Neural crest cell (in vitro differentiated cells): Measurements from ENCODE around the gene TAOK3. TPM values are rescaled to one million over a fixed set of nuclear protein-coding genes. Genes with fewer than 3 reads are reported as not detected.

Experiments used
- DNase-seq: peaks from one replicate; pipeline ENCODE4 v3.0.0; 2021; ENCODE audit warnings: low read depth, mixed read lengths, low spot score
- H3K27ac Mint-ChIP-seq: one replicate; pipeline ENCODE4 v1.8.0; 2021; ENCODE audit warnings: mild to moderate bottlenecking, mixed read lengths; ENCODE audit not compliant: unreplicated experiment
- H3K27me3 Mint-ChIP-seq: 2 replicates; pipeline ENCODE4 v1.8.0; 2021; ENCODE audit warnings: low read depth, mild to moderate bottlenecking, mixed read lengths
- H3K36me3 Mint-ChIP-seq: 2 replicates; pipeline ENCODE4 v1.8.0; 2021; ENCODE audit warnings: low read depth, mild to moderate bottlenecking, mixed read lengths
- H3K4me1 Mint-ChIP-seq: 2 replicates; pipeline ENCODE4 v1.8.0; 2021; ENCODE audit warnings: mixed read lengths
- H3K4me3 Mint-ChIP-seq: one replicate; pipeline ENCODE4 v1.8.0; 2021; ENCODE audit warnings: mild to moderate bottlenecking, mixed read lengths
- H3K9me3 Mint-ChIP-seq: 2 replicates; pipeline ENCODE4 v1.8.0; 2021; ENCODE audit warnings: mixed read lengths
- total RNA-seq: library from RNA; stranded (reverse); gene quantifications from 2 replicates; pipeline ENCODE4 v1.2.1, GENCODE V29; 2021
- TF ChIP-seq, protein P1 (sequence below): fragments of 200-600 bp; sonication (generic); conservative IDR thresholded peaks from 2 replicates; pipeline ENCODE4 v1.5.0; 2021; ENCODE audit warnings: antibody characterized with exemption, mild to moderate bottlenecking

TAOK3 gene
- total RNA-seq, 1 donor from 2014 or later = 15.2 TPM

DNA sequence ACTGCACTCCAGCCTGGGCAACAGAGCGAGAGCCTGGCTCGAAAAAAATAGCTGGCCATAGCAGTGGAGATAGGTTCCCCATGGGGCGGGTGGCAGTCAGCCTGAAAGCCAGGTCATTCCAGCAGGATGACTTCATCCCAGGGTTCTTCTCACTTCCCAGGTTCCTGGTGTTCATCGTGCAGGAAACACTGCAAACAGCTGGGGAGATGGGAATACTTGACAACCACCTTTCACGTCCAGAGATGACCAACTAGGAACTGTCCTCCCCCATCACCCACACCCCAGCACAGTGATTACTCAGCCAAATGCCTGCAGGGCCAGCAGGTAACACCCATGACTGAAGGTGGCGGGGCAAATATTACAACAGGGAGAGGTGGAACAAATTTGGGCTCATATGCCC is 270.6 kb downstream of the TAOK3 start:
- peak overlapping the region; percentile 96 for H3K4me3 Mint-ChIP-seq
- H3K27ac Mint-ChIP-seq = no peak overlapping the region
- H3K36me3 Mint-ChIP-seq = no peaks in the 10 kb centered on the region
- no peak for DNase-seq
- H3K27me3 Mint-ChIP-seq = peaks cover 2% of the 10 kb centered on the region
- TF ChIP-seq, protein P1, sequence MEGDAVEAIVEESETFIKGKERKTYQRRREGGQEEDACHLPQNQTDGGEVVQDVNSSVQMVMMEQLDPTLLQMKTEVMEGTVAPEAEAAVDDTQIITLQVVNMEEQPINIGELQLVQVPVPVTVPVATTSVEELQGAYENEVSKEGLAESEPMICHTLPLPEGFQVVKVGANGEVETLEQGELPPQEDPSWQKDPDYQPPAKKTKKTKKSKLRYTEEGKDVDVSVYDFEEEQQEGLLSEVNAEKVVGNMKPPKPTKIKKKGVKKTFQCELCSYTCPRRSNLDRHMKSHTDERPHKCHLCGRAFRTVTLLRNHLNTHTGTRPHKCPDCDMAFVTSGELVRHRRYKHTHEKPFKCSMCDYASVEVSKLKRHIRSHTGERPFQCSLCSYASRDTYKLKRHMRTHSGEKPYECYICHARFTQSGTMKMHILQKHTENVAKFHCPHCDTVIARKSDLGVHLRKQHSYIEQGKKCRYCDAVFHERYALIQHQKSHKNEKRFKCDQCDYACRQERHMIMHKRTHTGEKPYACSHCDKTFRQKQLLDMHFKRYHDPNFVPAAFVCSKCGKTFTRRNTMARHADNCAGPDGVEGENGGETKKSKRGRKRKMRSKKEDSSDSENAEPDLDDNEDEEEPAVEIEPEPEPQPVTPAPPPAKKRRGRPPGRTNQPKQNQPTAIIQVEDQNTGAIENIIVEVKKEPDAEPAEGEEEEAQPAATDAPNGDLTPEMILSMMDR = no peak
- peaks cover 18% of the 10 kb centered on the region for H3K4me1 Mint-ChIP-seq
- H3K9me3 Mint-ChIP-seq = no peaks in the 10 kb centered on the region

DNA sequence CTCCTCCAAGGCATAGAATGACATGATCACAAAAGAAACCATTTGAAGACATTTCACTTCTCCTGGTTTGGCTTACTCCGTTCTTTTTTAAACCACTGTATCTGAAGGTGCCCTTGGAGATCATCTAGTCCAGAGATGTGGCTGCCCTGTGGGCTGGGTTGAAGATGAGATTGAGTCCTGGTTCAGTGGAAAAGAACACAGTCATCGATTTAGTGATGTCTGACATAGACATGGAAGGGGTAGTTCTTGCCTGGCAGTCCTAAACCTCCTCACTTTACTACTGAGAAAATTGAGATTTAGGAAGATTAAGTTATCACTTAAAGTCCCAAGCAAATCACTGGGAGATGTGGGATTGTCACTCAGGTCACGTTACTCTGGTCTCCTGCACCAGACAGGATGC is 271.7 kb downstream of the TAOK3 start:
- Mint-ChIP-seq H3K27ac (no peak overlapping the region), H3K4me3 (peak overlapping the region; percentile 96), H3K36me3 (no peaks in the 10 kb centered on the region), H3K4me1 (peaks cover 18% of the 10 kb centered on the region), H3K9me3 (no peaks in the 10 kb centered on the region), H3K27me3 (peaks cover 2% of the 10 kb centered on the region)
- DNase-seq = no peak
- TF ChIP-seq, protein P1 = no peak

Other genes with a start within 250 kb of the TAOK3 start
- 305 and 317 TPM in 2 replicates for gene PEBP1, start 236.8 kb downstream of the TAOK3 start, total RNA-seq
- 44.8 and 50.7 TPM in 2 replicates for gene SUDS3, start 3.6 kb upstream of the TAOK3 start, total RNA-seq